ENCODE results near the gene PSENEN.
A peak's percentile ranks its signal among the peaks of the same experiment; 100 is the strongest.
"Not testable (repeated sequence)": the region's sequence is repeated elsewhere in the genome, so short reads cannot be mapped to it uniquely, and the experiment has no call there.

PSENEN gene

DNA sequence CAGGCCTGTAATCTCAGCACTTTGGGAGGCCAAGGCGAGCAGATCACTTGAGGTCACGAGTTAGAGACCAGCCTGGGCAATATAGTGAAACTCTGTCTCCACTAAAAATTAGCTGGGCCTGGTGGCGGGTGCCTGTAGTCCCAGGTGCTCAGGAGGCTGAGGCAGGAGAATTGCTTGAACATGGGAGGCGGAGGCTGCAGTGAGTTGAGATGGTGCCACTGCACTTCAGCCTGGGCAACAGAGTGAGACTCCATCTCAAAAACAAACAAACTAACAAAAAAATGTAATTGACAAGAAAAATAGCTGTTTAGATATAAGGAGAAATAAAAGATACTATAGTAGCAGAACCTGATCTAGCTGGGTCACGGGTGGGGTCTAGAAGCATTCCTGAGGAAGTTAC, 26.9 kb downstream of the PSENEN start:
- FAIRE-seq; DNase-seq (ENCODE audit: low spot score): not testable (repeated sequence)

DNA sequence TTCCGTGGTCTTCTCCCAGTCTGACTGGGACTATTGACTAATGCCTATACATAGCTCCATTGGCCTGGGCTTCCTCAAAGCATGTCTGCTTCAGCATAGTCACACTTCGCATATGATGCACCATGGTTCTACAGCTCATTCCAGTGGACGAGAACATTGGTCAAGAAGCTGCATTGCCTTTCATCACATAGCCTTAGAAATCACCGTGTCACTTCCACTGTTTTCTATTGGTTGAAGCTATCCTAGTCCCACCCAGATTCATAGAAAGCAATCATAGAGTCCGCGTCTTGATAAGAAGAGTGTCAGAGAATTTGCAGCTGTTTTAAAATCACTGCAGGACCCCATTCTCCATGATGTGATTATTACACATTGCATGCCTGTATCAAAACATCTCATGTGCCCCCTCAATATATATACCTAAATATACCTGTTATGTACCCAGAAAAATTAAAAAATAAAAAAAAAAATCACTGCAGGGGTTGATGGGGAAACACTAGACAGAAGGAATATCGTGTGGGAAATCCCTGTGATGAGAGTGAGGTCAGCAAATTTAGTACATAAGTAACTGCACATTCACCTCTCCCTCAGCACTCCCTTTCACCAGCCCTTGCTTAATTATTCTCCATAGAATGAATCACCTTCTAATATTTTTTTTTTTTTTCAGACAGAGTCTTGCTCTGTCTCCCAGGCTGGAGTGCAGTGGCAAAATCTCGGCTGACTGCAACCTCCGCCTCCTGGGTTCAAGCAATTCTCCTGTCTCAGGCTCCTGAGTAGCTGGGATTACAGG, 27.8 kb downstream of the PSENEN start:
- peak; percentile 87 for FAIRE-seq
- peak; percentile 75 for DNase-seq (ENCODE audit: low spot score)

DNA sequence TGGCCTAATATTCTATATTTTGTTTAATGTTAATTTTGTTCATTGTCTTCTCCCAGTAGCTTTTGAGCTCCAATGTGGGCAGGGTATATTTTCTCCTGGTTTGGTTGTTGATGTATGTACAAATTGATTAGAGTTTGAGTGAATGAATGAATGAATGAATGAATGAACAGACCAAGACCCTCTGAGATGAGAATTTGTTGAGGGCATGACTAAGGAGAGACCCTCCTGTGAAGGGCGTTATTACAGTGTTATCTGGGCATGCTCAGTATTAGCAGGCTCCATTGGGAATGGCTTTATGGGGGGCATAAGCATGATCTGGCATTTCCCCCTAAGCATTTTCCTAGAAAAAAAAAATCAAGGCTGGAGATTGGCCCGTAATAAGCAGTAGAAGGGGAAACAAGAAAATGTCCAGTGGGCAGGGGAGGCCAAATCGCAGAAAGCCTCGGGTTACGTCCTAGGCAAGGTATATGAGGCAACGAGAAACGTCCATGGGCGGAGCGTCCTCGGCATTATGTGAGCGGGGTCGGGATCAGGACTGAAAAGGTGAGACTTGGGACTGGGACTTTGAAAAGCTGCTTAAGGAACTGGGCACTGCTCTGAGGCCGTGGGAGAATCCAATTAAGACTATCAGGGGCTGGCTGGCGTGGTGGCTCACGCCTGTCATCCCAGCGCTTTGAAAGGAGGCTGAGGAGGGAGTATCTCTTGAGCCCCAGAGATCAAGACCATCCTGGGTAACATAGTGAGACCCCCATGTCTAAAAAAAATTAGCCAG, 29.0 kb downstream of the PSENEN start:
- no peak for DNase-seq (ENCODE audit: low spot score)
- FAIRE-seq, result no peak

DNA sequence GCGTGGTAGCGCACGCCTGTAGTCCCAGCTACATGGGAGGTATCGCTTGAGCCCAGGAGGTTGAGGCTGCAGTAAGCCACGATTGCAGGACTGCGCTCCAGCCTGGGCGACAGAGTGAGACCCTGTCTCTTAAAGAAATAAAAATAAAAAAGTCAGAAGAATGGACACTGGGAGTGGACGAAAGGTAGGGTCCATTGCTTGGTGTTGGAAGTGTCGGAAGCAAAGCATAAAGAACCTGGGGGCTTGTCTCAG, 29.5 kb downstream of the PSENEN start:
- FAIRE-seq, result no peak
- no peak for DNase-seq (ENCODE audit: low spot score)

DNA sequence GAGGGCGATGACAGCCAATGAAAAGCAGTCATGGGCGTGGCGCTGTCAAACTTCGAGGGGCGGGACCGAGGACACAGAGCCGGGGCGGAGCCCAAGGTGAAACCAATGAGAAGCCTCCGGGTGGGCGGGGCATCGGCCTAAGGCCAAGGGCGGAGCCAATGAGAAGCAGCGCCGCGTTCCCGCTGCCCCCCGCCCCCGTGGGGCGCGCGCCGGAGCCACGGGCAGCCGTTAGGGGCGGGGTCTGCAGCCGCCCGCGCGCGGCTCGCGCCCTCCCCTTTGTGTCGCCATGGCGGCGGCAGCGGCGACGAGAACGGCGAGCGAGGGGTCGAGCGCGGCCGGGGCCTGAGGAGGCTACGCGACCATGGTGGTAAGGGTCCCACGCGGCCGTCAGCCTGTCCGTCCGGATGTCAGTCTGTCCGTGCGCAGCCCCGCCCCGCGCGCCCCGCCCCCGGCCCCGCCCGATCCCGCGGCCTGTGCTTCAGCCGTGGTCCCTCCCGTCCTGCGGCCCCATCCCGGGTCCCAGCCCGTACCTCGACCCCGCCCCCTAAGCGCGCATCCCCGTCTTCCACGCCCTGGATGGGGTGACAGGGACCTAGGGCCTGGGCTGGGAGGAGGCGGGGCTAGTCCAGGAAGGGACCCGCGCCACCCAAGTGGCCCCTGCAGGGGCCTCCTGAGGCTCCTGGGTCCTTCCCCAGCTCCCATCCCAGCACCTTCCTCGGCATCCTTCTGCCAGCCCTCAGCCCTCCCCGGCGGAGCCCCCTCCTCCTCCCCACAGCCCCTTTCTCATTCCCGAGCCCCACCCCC, 30.0 kb downstream of the PSENEN start, which contains the start of gene ARHGAP33:
ARHGAP33 (plus strand) TSS at position 267 of the 804 bp plus-strand sequence; CDS start at position 362, 95 bp downstream.
- FAIRE-seq (peak; percentile 67), DNase-seq (ENCODE audit: low spot score) (peak; percentile 85)

DNA sequence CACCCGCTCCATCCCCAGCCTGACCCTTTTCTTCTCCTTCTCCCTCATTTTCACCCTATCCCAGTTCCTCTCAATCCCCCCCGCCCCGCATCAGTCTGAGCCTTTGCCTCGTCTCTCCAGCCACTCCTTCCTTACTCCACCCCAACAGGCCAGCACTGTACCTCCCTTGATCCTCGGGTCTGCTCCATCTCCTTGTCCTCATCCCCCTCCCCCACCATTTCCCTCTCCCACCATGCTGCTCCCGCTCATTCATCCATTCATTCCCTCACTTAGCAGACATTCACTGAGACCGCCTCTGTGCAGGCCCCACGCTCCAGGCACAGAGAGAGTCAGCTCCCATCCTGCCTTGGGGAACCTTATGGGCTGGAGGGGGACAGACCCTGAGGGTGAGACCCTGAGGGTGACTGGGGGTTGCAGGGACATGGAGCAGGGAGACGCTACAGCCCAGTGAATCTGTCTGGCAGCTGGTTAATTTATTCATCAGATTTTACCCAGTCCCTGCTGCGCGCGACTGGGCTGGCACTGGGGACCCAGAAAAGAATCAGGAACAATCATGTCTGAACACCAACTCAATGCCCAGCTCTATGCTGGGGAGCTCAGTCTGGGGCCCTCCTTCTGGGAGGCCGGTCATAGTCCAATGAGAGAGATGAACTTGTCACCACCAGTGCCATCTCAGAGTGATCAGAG, 30.8 kb downstream of the PSENEN start:
- FAIRE-seq (no peak), DNase-seq (ENCODE audit: low spot score) (no peak)

DNA sequence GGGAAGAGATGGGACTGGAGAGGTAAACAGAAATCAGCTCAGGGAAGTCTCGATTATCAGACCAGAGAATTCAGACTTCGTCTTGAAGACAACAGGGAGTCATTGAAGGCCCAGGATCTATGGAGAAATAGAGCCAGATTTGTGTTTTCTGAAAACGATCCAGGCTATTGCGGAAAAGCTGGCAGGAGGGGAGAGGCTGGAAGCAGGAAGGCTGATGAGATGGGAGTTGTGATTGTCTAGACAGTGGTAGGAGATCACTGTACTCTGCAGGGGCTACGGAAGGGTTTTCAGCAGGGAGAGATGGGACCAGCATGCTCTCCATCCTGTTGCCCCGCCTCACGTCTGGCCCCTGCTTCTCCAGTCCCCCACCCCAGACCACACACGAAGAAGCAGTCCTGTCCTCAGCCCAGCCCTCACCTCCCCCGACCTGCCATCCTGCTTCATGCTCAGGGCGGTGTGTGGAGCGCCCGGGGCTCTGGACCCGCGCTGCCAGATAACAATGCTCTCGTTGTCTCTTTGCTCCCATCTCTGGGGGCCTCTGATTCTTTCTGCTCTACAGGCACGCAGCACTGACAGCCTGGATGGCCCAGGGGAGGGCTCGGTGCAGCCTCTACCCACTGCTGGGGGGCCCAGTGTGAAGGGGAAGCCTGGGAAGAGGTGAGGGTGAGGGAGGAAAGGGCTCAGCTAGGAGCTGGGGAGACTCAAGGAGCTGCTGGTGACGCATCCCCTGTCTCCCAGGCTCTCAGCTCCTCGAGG, 31.8 kb downstream of the PSENEN start:
- DNase-seq (ENCODE audit: low spot score), result no peak
- no peak for FAIRE-seq

DNA sequence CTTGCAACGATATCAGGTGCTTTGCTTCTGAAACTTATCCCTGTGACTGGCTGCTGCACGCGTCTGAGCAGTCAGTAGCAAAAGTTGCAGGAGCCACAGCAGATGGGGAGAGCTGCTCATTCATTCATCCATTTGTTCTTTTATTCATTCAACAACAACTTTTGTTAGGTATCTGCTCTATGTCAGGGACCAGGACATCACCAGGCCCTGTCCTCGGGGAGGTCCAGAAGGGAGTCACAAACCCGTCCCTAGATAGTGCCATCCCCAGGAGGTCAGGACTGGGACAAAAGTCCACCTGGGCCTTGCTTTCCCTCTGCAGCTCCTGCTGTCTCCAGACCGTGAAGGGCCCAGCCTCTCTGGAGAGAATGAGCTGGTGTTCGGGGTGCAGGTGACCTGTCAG, 32.5 kb downstream of the PSENEN start:
- DNase-seq (ENCODE audit: low spot score) (no peak), FAIRE-seq (no peak)

DNA sequence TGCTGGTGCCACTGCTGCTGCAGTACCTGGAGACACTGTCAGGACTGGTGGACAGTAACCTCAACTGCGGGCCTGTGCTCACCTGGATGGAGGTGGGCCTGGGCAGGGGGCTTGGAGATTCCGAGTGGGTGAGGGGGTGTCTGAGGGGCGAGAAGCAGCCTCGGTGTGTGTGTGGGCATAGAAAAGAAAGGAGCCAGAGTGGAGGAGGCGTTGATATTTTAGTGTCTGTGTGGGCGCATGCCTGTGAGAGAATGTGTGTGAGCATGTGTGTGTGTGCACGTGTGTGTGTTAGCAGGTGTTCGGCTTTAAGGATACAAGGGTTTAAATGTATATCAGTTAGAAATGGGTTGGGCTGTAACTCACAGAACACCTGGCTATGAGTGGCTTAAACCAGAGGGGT, 33.6 kb downstream of the PSENEN start:
- FAIRE-seq, result no peak
- no peak for DNase-seq (ENCODE audit: low spot score)

DNA sequence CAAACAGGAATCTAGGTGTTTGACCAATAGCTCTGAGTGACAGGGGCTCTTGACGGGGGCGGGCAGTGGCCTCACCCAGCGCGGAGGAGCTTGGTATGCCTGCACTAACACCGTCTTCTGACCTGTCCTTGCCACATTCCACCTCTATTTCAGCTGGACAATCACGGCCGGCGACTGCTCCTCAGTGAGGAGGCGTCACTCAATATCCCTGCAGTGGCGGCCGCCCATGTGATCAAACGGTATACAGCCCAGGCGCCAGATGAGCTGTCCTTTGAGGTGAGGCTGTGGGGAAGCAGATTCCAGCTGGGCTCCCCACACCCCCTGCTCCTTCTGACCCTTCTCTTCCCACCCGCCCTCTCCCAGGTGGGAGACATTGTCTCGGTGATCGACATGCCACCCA, 34.6 kb downstream of the PSENEN start:
- DNase-seq (ENCODE audit: low spot score) (no peak), FAIRE-seq (no peak)

DNA sequence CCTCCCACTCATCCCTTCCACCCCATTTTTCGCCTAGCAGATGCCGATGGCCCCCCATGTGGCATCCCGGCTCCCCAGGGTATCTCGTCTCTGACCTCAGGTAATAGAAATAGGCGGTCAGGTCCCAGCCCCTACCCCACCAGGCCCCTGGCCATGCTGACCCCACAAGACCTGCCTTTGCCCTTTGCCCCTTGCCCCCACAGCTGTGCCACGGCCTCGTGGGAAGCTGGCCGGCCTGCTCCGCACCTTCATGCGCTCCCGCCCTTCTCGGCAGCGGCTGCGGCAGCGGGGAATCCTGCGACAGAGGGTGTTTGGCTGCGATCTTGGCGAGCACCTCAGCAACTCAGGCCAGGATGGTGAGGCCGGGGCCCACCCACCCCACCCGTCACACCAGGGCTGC, 35.3 kb downstream of the PSENEN start:
- no peak for DNase-seq (ENCODE audit: low spot score)
- no peak for FAIRE-seq

DNA sequence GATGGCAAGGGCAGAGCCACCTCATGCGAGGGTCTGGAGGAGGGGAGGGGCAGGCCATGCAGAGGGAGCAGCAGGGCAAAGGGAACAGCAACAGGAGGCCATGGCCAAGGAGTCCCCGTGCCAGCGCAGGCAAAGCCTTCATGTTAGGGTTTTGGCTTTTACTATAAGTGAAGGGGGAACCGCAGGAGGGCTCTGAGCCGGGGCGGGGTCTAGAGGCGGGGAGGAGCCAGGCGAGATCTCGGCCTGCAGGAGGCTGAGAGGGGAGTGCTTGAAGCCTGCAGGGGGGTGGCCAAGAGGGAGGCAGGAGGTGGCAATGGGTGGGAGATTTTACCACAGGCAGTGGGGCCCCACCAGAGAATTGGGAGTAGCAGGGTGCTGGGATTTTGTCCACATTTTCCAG, 36.2 kb downstream of the PSENEN start:
- DNase-seq (ENCODE audit: low spot score), result no peak
- no peak for FAIRE-seq

DNA sequence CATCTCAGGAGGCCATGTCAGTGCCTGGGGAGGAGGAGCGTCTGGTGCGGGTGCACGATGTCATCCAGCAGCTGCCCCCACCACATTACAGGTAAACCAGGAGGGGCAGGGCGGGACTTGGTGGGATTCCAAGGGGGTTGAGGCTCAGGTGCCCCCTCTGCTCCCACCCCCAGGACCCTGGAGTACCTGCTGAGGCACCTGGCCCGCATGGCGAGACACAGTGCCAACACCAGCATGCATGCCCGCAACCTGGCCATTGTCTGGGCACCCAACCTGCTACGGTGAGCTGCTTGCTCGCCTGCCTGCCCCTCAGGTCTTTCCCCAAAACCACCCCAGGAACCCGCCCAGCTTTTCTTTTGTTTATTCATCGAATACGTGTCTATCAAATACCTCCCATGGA, 37.1 kb downstream of the PSENEN start:
- DNase-seq (ENCODE audit: low spot score), result no peak
- FAIRE-seq, result no peak

DNA sequence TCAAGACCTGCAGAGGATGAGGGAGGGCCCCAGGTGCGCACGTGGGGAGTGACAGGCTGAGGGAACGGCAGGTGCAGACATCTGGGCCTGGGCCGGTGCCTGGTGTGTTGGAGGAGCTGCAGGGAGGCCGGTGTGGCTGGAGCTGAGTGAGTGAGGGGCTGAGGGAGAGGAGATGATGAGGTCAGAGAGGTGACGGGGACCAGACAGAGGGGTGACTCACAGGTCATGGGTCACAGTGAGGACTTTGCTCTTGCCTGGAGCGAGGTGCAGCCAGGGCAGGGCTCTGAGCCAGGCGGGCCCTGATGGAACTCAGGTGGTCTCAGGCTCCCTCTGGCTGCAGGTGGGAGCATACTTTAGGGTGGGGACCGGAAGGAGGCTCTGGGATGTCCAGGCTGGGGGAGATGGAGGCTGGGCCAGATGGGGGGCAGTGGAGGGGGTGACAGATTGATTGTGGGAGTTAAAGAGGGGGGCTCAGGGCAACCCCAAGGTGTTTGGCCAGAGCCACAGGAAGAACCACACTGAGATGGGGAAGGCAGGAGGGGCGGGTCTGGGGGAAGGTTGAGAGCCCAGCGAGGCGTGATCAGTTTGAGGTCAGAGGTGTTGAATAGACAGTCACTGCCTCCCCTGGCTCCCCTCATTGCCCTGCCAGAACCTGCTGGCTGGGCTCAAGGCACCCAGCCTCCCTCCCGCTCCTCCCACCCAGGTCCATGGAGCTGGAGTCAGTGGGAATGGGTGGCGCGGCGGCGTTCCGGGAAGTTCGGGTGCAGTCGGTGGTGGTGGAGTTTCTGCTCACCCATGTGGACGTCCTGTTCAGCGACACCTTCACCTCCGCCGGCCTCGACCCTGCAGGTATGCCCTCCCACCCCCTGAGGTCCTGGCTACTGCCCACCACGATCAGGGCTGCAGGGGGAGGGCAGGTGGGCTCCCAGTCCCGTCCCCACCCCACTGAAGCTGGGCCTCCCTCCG, 38.3 kb downstream of the PSENEN start:
- no peak for DNase-seq (ENCODE audit: low spot score)
- no peak for FAIRE-seq

DNA sequence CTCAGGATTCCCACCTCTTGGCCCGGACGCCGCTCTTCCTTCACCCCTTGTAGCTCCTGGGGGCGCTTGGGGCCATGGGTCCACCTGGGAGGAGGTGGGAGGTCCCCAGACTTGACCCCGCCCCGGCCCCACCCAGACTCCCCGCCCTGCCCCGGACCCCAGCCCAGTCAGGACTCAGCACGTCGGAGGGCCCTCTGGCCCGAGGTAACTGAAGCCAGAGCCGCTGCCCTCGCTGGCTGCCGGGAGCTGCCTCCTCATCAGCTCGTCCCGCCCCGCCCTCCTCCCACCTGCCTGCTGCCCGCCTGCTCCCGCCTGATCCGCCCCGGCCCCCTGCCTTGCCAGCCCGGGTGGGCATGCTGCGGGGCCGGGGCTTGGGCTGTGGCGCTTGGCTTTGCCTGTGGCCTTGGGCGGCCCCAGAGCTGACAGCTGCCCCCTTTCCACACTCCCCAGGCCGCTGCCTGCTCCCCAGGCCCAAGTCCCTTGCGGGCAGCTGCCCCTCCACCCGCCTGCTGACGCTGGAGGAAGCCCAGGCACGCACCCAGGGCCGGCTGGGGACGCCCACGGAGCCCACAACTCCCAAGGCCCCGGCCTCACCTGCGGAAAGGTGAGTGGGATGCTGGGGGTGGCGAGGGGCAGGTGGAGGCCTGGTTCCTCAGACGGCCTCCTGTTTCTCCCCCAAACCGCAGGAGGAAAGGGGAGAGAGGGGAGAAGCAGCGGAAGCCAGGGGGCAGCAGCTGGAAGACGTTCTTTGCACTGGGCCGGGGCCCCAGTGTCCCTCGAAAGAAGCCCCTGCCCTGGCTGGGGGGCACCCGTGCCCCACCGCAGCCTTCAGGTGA, 39.3 kb downstream of the PSENEN start:
- FAIRE-seq (no peak), DNase-seq (ENCODE audit: low spot score) (no peak)

DNA sequence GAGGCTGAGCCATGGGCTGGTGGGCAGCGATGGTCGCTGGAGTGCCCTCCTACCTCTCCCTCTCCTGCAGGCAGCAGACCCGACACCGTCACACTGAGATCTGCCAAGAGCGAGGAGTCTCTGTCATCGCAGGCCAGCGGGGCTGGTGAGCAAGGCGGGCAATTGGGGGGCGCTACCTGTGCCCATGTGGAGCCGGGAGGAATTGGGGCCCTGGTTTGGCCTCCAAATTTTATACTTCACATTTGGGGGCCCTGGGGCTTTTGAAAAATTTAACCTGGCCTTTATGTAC, 39.8 kb downstream of the PSENEN start:
- no peak for FAIRE-seq

DNA sequence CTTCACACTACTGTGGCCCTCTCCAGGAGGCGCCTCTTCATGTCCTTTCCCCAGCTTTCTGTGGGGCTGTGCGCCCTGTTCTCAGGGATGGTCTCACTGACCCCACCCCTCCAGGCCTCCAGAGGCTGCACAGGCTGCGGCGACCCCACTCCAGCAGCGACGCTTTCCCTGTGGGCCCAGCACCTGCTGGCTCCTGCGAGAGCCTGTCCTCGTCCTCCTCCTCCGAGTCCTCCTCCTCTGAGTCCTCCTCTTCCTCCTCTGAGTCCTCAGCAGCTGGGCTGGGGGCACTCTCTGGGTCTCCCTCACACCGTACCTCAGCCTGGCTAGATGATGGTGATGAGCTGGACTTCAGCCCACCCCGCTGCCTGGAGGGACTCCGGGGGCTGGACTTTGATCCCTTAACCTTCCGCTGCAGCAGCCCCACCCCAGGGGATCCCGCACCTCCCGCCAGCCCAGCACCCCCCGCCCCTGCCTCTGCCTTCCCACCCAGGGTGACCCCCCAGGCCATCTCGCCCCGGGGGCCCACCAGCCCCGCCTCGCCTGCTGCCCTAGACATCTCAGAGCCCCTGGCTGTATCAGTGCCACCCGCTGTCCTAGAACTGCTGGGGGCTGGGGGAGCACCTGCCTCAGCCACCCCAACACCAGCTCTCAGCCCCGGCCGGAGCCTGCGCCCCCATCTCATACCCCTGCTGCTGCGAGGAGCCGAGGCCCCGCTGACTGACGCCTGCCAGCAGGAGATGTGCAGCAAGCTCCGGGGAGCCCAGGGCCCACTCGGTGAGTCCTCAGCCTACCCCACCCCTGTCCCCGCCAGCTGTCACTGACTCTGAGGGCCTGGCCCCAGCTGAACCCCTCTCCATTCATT, 41.1 kb downstream of the PSENEN start:
- DNase-seq (ENCODE audit: low spot score) (no peak), FAIRE-seq (no peak)

More for the DNA sequence above, 39.8 kb downstream of the PSENEN start:
- DNase-seq (ENCODE audit: low spot score), result no peak

DNA sequence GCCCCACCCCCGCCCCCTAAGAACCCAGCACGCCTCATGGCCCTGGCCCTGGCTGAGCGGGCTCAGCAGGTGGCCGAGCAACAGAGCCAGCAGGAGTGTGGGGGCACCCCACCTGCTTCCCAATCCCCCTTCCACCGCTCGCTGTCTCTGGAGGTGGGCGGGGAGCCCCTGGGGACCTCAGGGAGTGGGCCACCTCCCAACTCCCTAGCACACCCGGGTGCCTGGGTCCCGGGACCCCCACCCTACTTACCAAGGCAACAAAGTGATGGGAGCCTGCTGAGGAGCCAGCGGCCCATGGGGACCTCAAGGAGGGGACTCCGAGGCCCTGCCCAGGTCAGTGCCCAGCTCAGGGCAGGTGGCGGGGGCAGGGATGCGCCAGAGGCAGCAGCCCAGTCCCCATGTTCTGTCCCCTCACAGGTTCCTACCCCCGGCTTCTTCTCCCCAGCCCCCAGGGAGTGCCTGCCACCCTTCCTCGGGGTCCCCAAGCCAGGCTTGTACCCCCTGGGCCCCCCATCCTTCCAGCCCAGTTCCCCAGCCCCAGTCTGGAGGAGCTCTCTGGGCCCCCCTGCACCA, 41.9 kb downstream of the PSENEN start:
- FAIRE-seq (no peak), DNase-seq (ENCODE audit: low spot score) (no peak)
